Retina (tissue), 1 donor: Measurements from ENCODE around the gene OR4C45.
"Not testable (repeated sequence)": the region's sequence is repeated elsewhere in the genome, so short reads cannot be mapped to it uniquely, and the experiment has no call there.

Experiments
- DNase-seq: peaks from one replicate; pipeline ENCODE4 v3.0.0-alpha.2; 2016

OR4C45 gene

DNA sequence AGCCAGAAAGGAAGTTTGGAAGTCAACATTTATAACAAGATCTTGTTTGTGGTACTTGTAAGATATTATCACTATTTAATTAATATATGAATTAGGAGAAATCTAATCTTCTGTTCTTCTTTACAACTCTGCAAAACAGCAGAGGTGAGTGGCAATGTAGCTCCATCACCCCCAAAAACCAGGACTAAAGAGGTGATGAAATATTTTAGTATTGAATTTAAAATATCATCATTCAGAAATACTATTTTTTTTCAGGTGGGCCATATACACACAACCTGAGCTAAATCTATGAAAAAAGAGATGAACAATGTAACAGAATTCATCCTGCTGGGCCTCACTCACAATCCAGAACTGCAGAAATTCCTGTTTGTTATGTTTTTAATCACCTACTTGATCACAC, at the start of gene OR4C45:
Gene OR4C45 (plus strand): TSS at position 301 of the 400 bp plus-strand sequence.
- DNase-seq, result no peak

DNA sequence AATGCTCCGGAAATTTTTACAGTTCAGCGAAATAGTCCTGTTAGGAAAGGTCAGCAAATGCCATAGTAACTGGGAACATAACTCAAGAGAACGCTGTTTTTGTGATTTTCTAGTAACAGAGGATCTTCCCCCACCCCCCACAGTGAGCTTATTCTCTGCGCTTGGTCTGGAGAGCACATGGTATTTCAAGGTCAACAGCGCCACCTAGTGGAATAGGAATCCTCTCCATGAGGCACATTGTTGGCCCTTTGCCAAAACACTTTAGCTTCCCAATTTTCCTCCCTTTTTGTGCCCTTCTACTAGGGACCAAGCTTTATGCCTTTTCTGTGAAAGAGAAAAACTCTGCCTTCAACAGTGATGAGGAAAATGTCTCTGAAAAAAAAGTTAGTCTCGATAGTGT, 37.1 kb upstream of the OR4C45 start:
- DNase-seq, result no peak

DNA sequence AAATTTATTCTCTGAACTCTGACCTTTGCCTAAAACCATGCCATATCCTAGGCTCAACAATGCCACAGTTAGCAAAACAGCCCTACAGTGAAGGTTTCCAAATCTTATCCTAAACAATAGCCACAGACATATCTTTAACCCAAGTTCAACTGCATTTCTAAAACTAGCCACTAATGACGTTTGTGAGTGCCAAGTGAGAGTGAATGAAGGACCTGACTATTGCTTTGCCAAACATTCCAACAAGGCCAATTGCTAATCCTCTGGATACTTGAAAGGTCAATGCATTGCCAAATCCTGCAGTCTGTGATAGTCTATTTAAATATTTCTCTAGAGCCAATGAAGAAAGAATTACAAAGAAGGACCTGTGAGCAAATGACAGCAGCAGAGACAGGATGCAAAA, 2.5 kb upstream of the OR4C45 start:
- no peak for DNase-seq

DNA sequence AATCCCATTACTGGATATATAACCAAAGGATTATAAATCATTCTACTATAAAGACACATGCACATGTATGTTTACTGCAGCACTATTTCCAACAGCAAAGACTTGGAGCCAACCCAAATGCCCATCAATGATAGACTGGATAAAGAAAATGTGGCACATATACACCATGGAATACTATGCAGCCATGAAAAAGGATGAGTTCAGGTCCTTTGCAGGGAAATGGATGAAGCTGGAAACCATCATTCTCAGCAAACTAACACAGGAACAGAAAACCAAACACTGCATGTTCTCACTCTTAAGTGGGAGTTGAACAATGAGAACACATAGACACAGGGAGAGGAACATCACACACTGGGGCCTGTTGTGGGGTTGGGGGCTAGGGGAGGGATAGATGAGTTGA, 3.6 kb downstream of the OR4C45 start:
- DNase-seq, result not testable (repeated sequence)

DNA sequence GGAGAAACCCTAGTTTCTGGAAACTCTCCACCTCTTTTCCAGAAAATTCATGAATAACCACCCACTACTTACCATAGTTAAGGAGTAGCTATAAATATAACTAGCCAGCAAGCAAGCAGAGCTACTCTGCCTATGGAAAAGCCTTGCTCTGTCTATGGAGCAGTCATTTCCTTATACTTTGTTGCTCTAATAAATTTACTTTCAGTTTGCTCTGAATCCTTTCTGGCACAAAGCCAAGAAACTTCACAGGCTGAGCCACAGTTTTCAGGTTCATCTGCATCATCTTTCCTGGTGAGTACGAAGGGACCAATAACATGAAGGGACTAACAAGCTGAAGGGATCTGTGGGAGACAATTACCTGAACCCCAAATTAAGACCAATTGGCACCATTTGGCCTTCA, 4.6 kb downstream of the OR4C45 start:
- no peak for DNase-seq

DNA sequence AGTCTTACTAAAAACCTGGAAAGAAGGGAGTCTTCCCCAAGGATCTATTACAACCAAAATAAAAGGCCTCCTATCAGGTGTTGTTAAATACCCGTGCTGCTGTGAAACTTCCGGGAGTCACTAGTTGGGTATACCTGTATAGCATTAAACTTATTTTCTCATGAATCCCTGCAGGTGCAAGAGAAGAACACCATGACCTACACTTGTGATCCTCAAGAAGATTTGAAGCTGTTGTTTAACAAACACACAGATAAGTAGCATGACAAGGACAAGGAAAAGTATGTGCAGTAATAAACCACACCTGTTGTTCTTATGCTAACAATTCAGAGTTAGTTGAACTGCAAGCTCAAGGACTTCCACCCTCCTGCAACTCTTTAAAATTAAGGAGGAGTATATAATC, 12.0 kb downstream of the OR4C45 start:
- DNase-seq, result no peak

DNA sequence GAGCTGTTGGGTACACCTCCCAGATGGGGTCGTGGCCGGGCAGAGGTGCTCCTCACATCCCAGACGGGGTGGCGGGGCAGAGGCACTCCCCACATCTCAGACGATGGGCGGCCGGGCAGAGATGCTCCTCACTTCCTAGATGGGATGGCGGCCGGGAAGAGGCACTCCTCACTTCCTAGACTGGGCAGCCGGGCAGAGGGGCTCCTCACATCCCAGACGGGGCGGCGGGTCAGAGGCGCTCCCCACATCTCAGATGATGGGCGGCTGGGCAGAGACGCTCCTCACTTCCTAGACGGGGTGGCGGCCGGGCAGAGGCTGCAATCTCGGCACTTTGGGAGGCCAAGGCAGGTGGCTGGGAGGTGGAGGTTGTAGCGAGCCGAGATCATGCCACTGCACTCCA, 30.4 kb downstream of the OR4C45 start:
- not testable (repeated sequence) for DNase-seq

DNA sequence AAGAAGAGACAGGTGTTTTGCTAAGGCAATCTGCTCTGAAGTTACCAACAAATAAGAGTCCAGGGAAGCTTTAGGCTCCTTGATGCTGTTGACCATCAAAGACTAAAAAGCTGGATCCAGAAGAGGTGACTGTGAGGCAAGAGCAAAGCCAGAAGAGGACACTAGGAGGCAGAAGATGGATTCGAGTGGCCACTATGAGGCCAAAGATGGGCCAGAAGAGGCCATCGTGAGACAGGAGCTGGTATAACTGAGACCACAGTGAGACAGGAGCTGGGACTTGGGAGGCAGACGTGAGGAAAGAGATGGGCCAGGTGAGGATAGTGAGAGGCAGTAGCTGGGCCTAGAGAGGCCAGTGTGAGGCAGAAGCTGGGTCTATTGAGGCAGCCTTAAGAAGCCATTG, 37.7 kb downstream of the OR4C45 start:
- DNase-seq, result no peak

DNA sequence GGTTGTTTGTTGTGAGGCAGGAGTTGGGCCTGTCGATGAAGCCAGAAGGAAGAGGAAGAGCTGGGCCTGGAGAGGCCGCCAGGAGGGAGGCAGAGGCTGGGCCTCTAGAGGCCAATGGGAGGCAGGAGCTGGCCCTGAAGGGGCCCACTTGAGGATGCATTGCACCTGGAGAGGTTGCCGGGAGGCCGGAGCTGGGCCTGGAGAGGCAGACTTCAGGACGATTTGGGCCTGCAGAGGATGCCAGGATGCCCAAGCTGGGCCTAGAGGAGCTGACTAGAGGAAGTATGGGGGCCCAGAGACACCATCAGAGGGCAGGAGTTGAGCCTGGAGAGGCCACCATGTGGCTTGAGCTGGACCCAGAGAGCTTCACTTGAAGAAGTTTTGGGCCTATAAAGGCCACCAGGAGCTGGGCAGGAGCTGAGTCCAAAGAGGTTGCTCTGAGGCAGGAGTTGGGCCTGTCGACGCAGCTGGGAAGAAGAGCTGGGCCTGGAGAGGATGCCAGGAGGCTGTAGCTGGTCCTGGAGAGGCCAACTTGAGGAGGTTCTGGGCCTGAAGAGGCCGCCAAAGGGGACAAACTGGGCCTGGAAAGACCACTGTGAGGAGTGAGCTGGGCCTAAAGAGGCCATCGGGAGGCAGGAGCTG, 39.0 kb downstream of the OR4C45 start:
- no peak for DNase-seq

DNA sequence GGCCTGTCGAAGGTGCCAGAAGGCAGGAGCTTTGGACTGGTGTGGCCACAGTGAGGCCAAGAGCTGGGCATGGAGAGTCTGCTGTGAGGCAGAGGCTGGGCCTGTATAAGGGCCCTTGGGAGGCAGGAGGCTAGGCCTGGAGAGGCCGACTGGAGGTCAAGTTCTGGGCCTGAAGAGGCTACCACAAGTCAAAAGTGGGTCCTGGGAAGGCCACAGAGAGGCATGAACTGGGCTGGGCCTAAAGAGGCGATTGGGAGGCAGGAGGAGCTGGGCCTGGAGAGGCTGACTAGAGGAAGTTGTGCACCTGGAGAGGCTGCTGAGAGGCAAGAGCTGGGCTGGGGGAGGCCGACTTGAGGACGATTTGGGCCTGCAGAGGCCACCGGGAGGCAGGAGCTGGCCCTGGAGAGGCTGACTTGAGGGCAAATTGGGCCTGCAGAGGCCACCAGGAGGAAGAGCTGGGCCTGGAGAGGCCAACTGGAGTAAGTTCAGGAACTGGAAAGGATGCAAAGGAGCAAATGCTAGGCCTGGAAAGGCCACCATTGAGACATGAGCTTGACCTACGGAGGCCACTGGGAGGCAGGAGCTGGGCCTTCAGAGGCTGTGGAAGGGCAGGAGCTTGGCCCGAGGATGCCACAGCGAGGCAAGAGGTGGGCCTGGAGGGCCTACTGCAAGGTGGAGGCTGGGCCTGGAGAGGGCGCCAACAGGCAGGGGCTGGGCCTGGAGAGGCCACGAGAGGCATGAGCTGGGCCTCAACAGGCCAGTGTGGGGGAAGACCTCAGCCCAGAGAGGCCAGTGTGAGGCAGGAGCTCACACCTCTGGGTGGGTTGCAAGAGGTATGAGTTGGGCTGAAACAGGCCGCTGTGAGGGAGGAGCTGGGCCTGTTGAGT, 39.8 kb downstream of the OR4C45 start:
- DNase-seq, result no peak

DNA sequence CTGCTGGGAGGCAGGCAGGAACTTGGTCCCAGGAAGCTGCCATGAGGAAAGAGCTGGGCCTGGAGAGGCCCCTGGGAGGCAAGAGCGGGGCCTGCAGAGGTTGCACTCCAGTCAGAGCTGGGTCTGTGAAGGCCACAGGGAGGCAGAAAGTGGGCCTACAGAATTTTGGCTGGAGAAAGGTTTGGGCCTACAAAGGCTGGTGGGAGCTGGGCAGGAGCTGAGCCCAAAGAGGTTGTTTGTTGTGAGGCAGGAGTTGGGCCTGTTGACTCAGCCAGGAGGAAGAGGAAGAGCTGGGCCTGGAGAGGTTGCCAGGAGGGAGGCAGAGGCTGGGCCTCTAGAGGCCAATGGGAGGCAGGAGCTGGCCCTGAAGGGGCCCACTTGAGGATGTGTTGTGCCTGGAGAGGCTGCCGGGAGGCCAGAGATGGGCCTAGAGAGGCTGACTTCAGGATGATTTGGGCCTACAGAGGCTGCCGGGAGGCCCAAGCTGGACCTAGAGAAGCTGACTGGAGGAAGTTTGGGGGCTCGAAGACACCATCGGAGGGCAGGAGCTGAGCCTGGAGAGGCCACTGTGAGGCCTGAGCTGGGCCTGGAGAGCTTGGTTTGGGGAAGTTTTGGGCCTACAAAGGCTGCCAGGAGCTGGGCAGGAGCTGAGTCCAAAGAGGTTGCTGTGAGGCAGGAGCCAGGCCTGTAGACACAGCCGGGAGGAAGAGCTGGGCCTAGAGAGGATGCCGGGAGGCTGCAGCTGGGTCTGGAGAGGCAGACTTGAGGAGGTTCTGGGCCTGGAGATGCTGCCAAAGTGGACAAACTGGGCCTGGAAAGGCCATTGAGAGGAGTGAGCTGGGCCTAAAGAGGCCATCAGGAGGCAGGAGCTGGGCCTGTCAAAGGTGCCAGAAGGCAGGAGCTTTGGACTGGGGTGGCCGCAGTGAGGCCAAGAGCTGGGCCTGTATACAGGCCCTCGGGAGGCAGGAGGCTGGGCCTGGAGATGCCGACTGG, 40.7 kb downstream of the OR4C45 start:
- no peak for DNase-seq

DNA sequence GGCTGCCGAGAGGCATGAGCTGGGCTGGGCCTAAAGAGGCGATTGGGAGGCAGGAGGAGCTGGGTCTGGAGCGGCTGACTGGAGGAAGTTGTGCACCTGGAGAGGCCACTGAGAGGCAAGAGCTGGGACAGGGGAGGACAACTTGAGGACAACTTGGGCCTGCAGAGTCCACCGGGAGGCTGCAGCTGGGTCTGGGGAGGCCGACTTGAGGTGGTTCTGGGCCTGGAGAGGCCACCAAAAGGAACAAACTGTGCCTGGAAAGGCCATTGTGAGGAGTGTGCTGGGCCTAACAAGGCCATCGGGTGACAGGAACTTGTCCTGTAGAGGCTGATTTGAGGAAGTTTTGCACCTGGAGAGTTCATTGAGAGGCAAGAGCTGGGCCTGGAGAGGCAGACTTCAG, 41.5 kb downstream of the OR4C45 start:
- no peak for DNase-seq

DNA sequence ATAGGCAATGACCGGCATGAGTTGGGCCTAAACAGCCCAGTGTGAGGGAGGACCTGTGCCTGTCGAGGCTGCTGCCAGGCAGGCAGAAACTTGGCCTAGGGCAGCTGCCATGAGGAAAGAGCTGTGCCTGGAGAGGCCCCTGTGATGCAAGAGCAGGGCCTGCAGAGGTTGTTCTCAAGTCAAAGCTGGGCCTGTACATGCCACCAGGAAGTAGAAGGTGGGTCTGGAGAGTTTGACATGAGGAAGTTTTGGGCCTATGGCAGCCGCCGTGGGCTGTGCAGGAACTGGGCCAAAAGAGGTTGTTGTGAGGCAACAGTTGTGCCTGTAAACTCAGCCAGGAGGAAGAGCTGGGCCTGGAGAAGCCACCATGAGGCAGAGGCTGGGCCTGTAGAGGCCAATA, 43.2 kb downstream of the OR4C45 start:
- DNase-seq, result no peak

DNA sequence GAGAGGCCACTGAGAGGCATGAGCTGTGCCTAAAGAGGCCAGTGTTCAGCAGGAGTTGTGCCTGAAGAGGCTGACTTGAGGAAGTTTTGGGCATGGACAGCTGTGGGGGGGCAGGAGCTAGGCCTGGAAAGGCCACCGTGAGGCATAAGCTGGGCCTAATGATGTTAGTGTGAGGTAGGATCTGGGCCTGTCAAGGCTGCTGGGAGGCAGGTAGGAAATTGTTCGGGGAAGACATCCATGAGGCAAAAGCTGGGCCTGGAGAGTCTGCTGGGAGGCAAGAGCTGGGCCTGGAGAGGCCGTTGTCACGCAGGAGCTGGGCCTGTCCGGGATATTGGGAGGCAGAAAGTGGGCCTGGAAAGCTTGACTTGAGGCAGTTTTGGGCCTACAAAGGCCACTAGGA, 44.9 kb downstream of the OR4C45 start:
- no peak for DNase-seq

DNA sequence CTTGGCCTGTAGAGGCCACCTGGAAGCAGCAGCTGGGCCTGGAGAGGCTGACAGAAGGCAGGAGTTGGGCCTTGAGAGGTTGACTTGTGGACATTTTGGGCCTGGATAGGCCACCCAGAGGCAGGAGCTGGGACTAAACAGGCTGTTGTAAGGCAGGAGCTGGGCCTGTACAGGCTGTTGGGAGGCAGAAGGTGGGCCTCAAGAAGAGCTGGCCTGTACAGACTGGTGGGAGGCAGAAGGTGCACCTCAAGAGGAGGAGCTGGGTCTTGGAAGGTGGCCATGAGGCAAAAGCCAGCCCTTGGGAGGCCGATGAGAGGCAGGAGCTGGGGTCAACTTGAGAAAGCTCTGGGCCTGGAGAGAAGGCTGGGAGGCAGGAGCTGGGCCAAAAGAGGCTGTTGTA, 45.3 kb downstream of the OR4C45 start:
- no peak for DNase-seq

DNA sequence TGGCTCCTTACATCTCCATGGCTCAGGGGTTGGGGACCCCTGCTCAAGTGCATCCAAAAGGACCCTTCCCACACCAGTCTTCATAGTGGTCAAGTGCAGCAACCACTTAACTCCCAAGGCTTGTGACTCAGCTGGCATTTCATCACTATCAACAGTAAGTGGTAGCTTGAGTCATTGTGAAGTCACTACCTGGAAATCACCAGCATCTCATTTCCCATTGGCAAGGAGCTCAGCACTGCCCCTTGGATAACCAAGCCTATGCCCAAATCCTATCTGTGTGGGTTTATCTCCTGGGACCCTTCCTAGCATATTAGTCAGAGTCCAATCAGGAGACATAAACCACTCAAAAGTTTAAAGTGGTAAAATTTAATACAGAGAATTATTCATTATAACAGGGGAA, 46.3 kb downstream of the OR4C45 start:
- DNase-seq, result not testable (repeated sequence)

DNA sequence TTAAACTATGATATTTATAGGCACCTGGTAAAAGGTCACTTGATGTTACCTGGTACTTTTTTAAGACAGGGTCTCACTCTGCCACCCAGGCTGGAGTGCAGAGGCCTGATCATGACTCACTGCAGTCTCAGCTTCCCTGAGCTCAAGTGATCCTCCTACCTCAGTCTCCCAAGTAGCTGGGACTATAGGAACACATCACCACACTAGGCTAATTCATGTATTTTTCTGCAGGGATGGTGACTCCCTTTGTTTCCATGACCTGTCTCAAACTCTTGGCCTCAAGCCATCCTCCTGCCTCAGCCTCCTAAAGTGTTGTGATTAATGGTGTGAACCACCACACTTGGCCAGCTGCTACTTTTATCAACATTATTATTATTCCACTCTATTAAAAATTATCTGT, 47.6 kb downstream of the OR4C45 start:
- DNase-seq, result no peak
